Uterus (tissue), 4 donors: ENCODE results near the gene RPS28. TPM values are rescaled to one million over a fixed set of nuclear protein-coding genes. Genes with fewer than 3 reads are reported as not detected.
"Not testable (repeated sequence)": the region's sequence is repeated elsewhere in the genome, so short reads cannot be mapped to it uniquely, and the experiment has no call there.

Experiments
- DNase-seq, 2 donors: peaks; one replicate each; pipeline ENCODE4 v3.0.0-alpha.2; 2019 to 2020
- H3K27ac ChIP-seq, 2 donors: fragments of 200-600 bp; sonication (generic); 1 replicate in 1 of 2; 2 replicates in 1 of 2; pipeline ENCODE4 v1.5.1; 2016 to 2018
- H3K27me3 ChIP-seq, 2 donors: fragments of 200-600 bp; sonication (generic); one replicate each; pipeline ENCODE4 v1.5.1; 2018 to 2019; ENCODE audit warnings: control low read depth in 1 of 2
- H3K36me3 ChIP-seq, 2 donors: fragments of 200-600 bp; sonication (generic); one replicate each; pipeline ENCODE4 v1.5.1; 2019; ENCODE audit warnings: control low read depth in 1 of 2
- H3K4me1 ChIP-seq, 2 donors: fragments of 200-600 bp; sonication (generic); one replicate each; pipeline ENCODE4 v1.5.1; 2018 to 2019; ENCODE audit warnings: control low read depth in 1 of 2
- H3K4me3 ChIP-seq, 2 donors: fragments of 200-600 bp; sonication (generic); 1 replicate in 1 of 2; 2 replicates in 1 of 2; pipeline ENCODE4 v1.5.1; 2018 to 2019; ENCODE audit warnings: mild to moderate bottlenecking in 1 of 2
- H3K9me3 ChIP-seq, 2 donors: fragments of 200-600 bp; sonication (generic); one replicate each; pipeline ENCODE4 v1.5.1; 2019; ENCODE audit warnings: control low read depth in 1 of 2
- CTCF ChIP-seq, 4 experiments: fragments of 200-600 bp in 2 of 4; fragments of 450-650 bp in 2 of 4; sonication (generic) in 2 of 4; IDR thresholded peaks; one replicate each; pipeline ENCODE4 v1.5.1; 2016 to 2019; ENCODE audit warnings: antibody characterized with exemption in 4 of 4, mild to moderate bottlenecking in 2 of 4, moderate library complexity in 1 of 4
- POLR2A ChIP-seq, 2 donors: fragments of 450-650 bp; IDR thresholded peaks; one replicate each; pipeline ENCODE4 v1.6.1; 2016; ENCODE audit warnings: antibody characterized with exemption in 2 of 2, mild to moderate bottlenecking in 1 of 2, moderate library complexity in 1 of 2
- intact Hi-C: fragments of 100-400 bp; cut with DNase I; formaldehyde crosslinking; loops from one replicate; pipeline ENCODE4 v1.15.1; 2023; ENCODE audit warnings: low total_unique reads
- total RNA-seq, 4 donors: library from RNA; depleted of rRNA in 3 of 4; stranded (reverse); fragments of >200 nt in 3 of 4; gene quantifications; one replicate each; pipeline versions ENCODE4 v1.1.0 to v1.2.4, GENCODE V29; 2014 to 2023
- donor health status: DM: yes; HTN: yes; CAD: no.

The RPS28 gene
- total RNA-seq, result 1,000 to 10,000 TPM in 1 of 4 donors, 100 to 1,000 TPM in 2, 10 to 100 TPM in 1; 44.1 to 1,410 (median 360) TPM

- TF ChIP-seq POLR2A (IDR thresholded peaks at IDR 0.05) (peak; percentile 88 to 94), CTCF (IDR thresholded peaks at IDR 0.05) (peak; percentile 28 to 75 (median 52))
- Histone ChIP-seq H3K36me3 (no peaks in the 10 kb centered on the region), H3K27ac (peak within 1 kb of the TSS; percentile 90 to 91), H3K27me3 (no peaks in the 10 kb centered on the region), H3K4me1 (peaks cover 0 to 11% of the 10 kb centered on the region in 2 donors), H3K4me3 (peak within 1 kb of the TSS; percentile 83 to 92), H3K9me3 (no peaks in the 10 kb centered on the region)
- peak; percentile 98 for DNase-seq
- intact Hi-C loops, result no loop called here
Observed at GRCh38 chr19:8321067-8321985, at the start of gene RPS28, which contains the start of gene NDUFA7. Gene RPS28 (plus strand): TSS chr19:8321496. CDS start chr19:8321531, 35 bp downstream. Gene NDUFA7 (minus strand): TSS chr19:8321375. CDS start chr19:8321358, 17 bp downstream.

GRCh38 chr19:8276508-8276907 is 44.8 kb upstream of the RPS28 start:
- H3K36me3 ChIP-seq, H3K4me3 ChIP-seq, H3K4me1 ChIP-seq, H3K27ac ChIP-seq, H3K9me3 ChIP-seq, H3K27me3 ChIP-seq, intact Hi-C loops, DNase-seq: not testable (repeated sequence)

- H3K27me3 ChIP-seq, H3K4me3 ChIP-seq, intact Hi-C loops, H3K9me3 ChIP-seq, H3K36me3 ChIP-seq, H3K27ac ChIP-seq, DNase-seq, H3K4me1 ChIP-seq: not testable (repeated sequence)
Observed at GRCh38 chr19:8291337-8291736, 30.0 kb upstream of the RPS28 start.

GRCh38 chr19:8302357-8302691 is 19.0 kb upstream of the RPS28 start:
- Histone ChIP-seq H3K9me3 (no peaks in the 10 kb centered on the region), H3K4me1 (peaks cover 0 to 2% of the 10 kb centered on the region in 2 donors), H3K27me3 (no peaks in the 10 kb centered on the region), H3K4me3 (no peak overlapping the region), H3K36me3 (no peaks in the 10 kb centered on the region), H3K27ac (no peak overlapping the region)
- intact Hi-C loops, result no loop called here
- TF ChIP-seq POLR2A (IDR thresholded peaks at IDR 0.05) (no peak), CTCF (IDR thresholded peaks at IDR 0.05) (no peak)
- peak; percentile 11 to 16 for DNase-seq

DNA sequence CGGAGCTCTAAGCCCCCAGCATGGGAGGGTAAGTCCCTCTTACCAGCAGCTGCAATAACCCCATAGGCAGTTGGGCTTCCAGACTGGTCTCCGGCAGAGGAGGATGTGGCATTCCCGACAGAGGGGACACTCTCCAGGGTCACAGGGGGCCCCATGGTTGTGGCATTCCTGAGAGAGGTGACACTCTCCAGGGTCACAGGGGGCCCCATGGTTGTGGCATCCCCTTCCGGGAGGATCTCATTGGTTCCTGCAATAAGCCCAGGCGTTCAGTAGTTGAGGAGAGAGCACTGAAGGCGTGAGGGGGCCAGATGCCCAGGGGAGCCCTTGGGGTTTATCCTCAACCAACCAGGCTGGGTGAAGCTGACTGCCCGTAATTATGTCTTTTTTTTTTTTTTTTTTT is 18.6 kb upstream of the RPS28 start:
- TF ChIP-seq POLR2A (IDR thresholded peaks at IDR 0.05) (no peak), CTCF (IDR thresholded peaks at IDR 0.05) (no peak)
- Histone ChIP-seq H3K36me3 (no peaks in the 10 kb centered on the region), H3K4me3 (no peak overlapping the region), H3K27ac (no peak overlapping the region), H3K27me3 (no peaks in the 10 kb centered on the region), H3K4me1 (peaks cover 0 to 6% of the 10 kb centered on the region in 2 donors), H3K9me3 (no peaks in the 10 kb centered on the region)
- intact Hi-C loops, result no loop called here
- no peak for DNase-seq

GRCh38 chr19:8304841-8305621 is 16.3 kb upstream of the RPS28 start:
- H3K9me3 ChIP-seq, result no peaks in the 10 kb centered on the region
- intact Hi-C loops, result no loop called here
- H3K27me3 ChIP-seq, result no peaks in the 10 kb centered on the region
- H3K36me3 ChIP-seq, result no peaks in the 10 kb centered on the region
- DNase-seq, result peak; percentile 17 to 19
- H3K4me1 ChIP-seq, result peaks cover 3 to 7% of the 10 kb centered on the region in 2 donors
- no peak overlapping the region for H3K27ac ChIP-seq
- H3K4me3 ChIP-seq, result no peak overlapping the region
- TF ChIP-seq CTCF (IDR thresholded peaks at IDR 0.05) (no peak), POLR2A (IDR thresholded peaks at IDR 0.05) (no peak)
